HG03066 (cell line): ENCODE data around the gene MUC4.

Source experiments
- ATAC-seq: cut with Tn5 transposase; IDR thresholded peaks from one replicate; pipeline ENCODE4 v1.9.1; 2021; ENCODE audit warnings: low read depth; ENCODE audit not compliant: unreplicated experiment

MUC4 gene

GRCh38 chr3:195705081-195705991 is 106.4 kb downstream of the MUC4 start:
- no peak for ATAC-seq

DNA sequence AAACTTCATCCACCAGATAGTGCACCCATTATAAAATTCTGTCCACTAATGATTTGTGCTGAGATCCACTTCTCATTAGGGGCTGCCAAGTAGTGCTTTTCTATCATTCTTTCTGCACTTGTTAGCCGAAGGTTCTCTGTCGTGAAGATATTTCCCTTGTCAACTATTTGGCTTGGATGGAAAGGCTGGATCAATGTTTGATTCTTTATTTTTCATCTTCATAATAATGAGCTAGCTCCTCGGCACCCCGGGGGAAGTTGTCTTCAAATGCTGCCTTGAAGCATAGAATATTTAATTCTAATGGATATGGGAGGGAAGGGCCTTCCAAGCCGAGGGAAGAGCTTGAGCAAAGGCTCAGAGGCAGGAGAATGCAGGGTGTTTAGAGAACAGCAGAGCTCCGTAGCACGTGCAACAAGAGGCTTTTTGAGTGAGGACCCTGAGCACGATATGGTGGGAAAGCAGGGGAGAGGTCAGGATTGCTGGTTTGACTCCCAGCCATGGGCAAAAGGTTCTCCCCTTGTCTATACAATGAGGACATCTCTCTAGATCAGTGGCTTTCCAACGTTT is 107.2 kb downstream of the MUC4 start:
- ATAC-seq: no peak

GRCh38 chr3:195703776-195704175 is 108.0 kb downstream of the MUC4 start:
- no peak for ATAC-seq

DNA sequence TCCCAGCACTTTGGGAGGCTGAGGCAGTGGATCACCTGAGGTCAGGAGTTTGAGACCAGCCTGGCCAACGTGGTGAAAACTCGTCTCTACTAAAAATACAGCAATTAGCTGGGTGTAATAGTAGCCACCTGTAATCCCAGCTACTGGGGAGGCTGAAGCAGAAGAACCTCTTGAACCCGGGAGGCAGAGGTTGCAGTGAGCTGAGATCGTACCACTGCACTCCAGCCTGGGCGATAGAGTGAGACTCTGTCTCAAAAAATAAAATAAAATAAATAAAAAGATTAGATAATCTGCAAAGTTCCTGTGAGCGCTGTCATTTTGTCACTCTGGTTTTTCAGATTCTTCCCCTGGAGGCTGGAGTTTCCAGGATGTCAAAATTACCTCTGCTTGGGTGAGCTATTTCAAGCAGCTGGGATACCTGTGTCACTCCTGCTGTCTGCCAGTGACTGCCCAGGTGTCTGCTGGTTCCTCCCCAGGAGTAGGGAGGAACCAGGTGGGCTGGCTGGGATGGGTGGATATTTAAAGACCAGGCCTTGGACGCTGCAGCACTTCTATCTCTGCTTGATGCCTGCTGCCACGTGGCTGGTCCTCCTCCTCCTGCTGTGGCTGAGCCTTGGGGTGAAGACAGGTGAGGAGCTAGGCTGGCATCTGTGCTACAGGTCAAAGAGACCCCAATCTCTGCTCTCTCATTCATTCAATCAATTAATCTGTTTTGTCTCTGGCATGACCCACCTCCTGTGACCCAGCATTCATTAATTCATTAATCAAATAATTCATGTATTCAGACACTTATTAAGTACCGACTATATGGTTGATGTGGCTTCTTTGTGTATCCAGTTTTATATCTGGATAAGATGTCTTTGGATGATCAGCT is 110.5 kb downstream of the MUC4 start:
- ATAC-seq: no peak

GRCh38 chr3:195700319-195700718 is 111.4 kb downstream of the MUC4 start:
- no peak for ATAC-seq

- no peak for ATAC-seq
These were observed 111.9 kb downstream of the MUC4 start for GRCh38 chr3:195699860-195700259.

DNA sequence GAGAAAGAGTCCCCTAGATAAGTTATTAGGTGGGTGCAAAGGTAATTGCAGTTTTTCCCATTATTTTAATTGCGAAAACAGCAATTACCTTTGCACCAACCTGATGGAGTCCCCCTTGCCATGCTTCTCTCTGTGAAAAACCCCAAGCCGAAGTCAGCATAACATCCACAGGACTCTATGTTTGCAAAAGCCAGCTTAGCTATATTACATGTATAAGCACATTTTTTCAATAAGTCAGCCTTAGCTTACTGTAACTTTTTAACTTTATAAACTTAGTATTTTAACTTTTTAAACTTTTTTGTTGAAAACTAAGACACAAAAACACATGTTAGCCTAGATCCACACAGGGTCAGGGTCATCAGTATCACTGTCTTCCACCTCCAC is 112.3 kb downstream of the MUC4 start:
- ATAC-seq: no peak

DNA sequence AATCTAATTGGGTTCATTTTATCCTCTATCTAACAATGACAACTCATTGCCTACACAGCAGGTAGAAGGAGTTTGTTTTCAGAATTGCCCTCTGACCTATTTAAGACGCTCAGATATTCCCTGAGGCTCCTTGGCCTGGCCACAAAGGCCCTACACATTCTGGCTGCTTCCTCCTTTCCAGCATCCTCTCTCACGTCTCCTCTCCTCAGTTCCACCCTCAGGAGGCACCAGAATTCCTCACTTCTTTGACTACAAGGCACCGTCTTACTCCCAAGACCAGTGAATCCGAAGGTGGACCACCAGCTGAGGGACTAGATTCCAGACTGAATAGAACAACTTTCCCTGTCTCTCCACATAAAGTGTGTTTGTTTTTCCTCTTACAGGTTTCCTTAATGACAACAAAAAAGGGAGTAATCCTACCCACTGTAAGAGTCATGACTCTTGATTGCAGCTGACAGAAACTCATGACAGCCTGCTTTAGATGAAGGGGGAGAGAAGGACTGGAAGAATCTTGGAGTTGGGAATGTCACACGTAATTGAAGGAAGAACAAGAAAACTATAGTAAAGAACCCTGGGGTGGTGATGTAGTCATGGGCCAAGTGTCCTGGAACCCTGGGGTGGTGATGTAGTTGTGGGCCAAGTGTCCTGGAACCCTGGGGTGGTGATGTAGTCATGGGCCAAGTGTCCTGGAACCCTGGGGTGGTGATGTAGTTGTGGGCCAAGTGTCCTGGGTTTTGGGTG is 112.9 kb downstream of the MUC4 start:
- ATAC-seq: no peak

DNA sequence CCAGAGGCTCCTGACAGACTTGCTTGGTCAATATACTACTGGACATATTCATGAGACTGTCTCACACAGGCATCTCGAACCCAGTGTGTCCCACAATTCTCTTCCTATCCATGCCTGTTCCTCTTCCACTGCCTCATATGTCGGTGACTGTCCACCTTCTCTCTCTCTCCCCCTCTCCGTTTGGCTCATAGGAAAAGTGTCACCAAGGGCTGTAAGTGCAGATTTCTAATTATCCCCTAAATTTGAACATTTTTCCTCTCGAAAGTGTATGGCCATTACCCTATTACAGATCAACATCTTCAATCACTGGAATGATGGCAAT is 113.4 kb downstream of the MUC4 start:
- no peak for ATAC-seq

GRCh38 chr3:195697582-195698324 is 114.0 kb downstream of the MUC4 start:
- ATAC-seq: no peak
